Stimulated activated CD4-positive, alpha-beta T cell treated with anti-CD3 and anti-CD28 coated beads, Interleukin-4, amount 100 ng/mL, for 1 hour (primary cell): Measurements from ENCODE around the gene DPH2.

Experiments
- DNase-seq: peaks from one replicate; pipeline ENCODE4 v3.0.0-alpha.2; 2020

Gene DPH2

GRCh38 chr1:43969746-43970466 is at the start of gene DPH2:
Gene DPH2, plus strand, starts transcription at chr1:43970010. Its CDS starts 166 bp downstream, at chr1:43970176.
- peak; percentile 95 for DNase-seq

- DNase-seq, result no peak
These were observed 48.8 kb upstream of the DPH2 start for GRCh38 chr1:43921022-43921421.

- DNase-seq, result no peak
These were observed 45.3 kb upstream of the DPH2 start for GRCh38 chr1:43924516-43924915.

GRCh38 chr1:43925846-43926245 is 44.0 kb upstream of the DPH2 start:
- no peak for DNase-seq

- DNase-seq, result peak; percentile 14
These were observed 39.5 kb upstream of the DPH2 start for GRCh38 chr1:43930168-43930948.

- no peak for DNase-seq
These were observed 38.9 kb upstream of the DPH2 start for GRCh38 chr1:43930949-43931275.

GRCh38 chr1:43931711-43932660 is 37.8 kb upstream of the DPH2 start:
- DNase-seq, result no peak

GRCh38 chr1:43932786-43933385 is 36.9 kb upstream of the DPH2 start:
- no peak for DNase-seq

- DNase-seq, result no peak
These were observed 36.3 kb upstream of the DPH2 start, which contains the start of gene ARTN for GRCh38 chr1:43933386-43934100. Gene ARTN, plus strand, starts transcription at chr1:43933801. Its CDS starts 1,856 bp downstream, at chr1:43935657.

GRCh38 chr1:43934101-43934985 is 35.5 kb upstream of the DPH2 start:
- DNase-seq, result peak; percentile 58

- no peak for DNase-seq
These were observed 34.9 kb upstream of the DPH2 start for GRCh38 chr1:43934986-43935324.

- DNase-seq, result no peak
These were observed 33.9 kb upstream of the DPH2 start for GRCh38 chr1:43935711-43936427.

- peak; percentile 13 for DNase-seq
These were observed 33.2 kb upstream of the DPH2 start for GRCh38 chr1:43936431-43937151.

- DNase-seq, result no peak
These were observed 32.5 kb upstream of the DPH2 start for GRCh38 chr1:43937179-43937865.

- DNase-seq, result no peak
These were observed 31.4 kb upstream of the DPH2 start for GRCh38 chr1:43938383-43938782.

- no peak for DNase-seq
These were observed 30.8 kb upstream of the DPH2 start for GRCh38 chr1:43938892-43939587.

- no peak for DNase-seq
These were observed 27.4 kb upstream of the DPH2 start for GRCh38 chr1:43942411-43942810.

GRCh38 chr1:43944860-43945259 is 24.9 kb upstream of the DPH2 start:
- no peak for DNase-seq
